ENCODE measurements around the gene MUS81.

- TF ChIP-seq CTCF (IDR thresholded peaks at IDR 0.05) (no peak), POLR2A (IDR thresholded peaks at IDR 0.05) (no peak)
Observed at GRCh38 chr11:65869643-65870306, 9.5 kb downstream of the MUS81 start.

Data from tibial nerve (tissue), 3 donors.